ENCODE data around the gene MORC4.

- TF ChIP-seq, protein P1, sequence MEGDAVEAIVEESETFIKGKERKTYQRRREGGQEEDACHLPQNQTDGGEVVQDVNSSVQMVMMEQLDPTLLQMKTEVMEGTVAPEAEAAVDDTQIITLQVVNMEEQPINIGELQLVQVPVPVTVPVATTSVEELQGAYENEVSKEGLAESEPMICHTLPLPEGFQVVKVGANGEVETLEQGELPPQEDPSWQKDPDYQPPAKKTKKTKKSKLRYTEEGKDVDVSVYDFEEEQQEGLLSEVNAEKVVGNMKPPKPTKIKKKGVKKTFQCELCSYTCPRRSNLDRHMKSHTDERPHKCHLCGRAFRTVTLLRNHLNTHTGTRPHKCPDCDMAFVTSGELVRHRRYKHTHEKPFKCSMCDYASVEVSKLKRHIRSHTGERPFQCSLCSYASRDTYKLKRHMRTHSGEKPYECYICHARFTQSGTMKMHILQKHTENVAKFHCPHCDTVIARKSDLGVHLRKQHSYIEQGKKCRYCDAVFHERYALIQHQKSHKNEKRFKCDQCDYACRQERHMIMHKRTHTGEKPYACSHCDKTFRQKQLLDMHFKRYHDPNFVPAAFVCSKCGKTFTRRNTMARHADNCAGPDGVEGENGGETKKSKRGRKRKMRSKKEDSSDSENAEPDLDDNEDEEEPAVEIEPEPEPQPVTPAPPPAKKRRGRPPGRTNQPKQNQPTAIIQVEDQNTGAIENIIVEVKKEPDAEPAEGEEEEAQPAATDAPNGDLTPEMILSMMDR (IDR thresholded peaks at IDR 0.05) = no peak
- no peak for TF ChIP-seq POLR2A (IDR thresholded peaks at IDR 0.05)
Observed at GRCh38 chrX:106932960-106933537, 67.0 kb downstream of the MORC4 start.

Data from adrenal gland (tissue), 5 donors.